ENCODE data around the gene ACAP3.

ACAP3 gene

GRCh38 chr1:1282998-1283397, 24.7 kb downstream of the ACAP3 start:
- no peak overlapping the region for H3K9ac ChIP-seq (ENCODE audit: low read depth, low read length, poor library complexity, severe bottlenecking)
- H3K9me3 ChIP-seq (ENCODE audit: insufficient read depth, low read depth, low read length) = no peaks in the 10 kb centered on the region
- no peak overlapping the region for H3K4me2 ChIP-seq (ENCODE audit: low read depth, low read length, poor library complexity, severe bottlenecking)
- H3K4me3 ChIP-seq (ENCODE audit: low read length, poor library complexity, severe bottlenecking) = no peak overlapping the region
- H3K36me3 ChIP-seq (ENCODE audit: insufficient read depth, low read length) = no peaks in the 10 kb centered on the region
- no peak overlapping the region for H2AFZ ChIP-seq (ENCODE audit: low read length)
- no peaks in the 10 kb centered on the region for H3F3A ChIP-seq (ENCODE audit: low read depth)
- H3K27me3 ChIP-seq (ENCODE audit: insufficient read depth, low read length, poor library complexity, severe bottlenecking) = no peaks in the 10 kb centered on the region
- no peaks in the 10 kb centered on the region for H3K4me1 ChIP-seq (ENCODE audit: insufficient read depth, low read length, poor library complexity, severe bottlenecking)
- no peaks in the 10 kb centered on the region for H3K9me2 ChIP-seq (replicated peaks; ENCODE audit: low read depth, low read length)
- no peaks in the 10 kb centered on the region for H3K79me2 ChIP-seq (ENCODE audit: insufficient read depth, low read length)
- H4K20me1 ChIP-seq (ENCODE audit: insufficient read depth, low read length, poor library complexity, severe bottlenecking) = no peaks in the 10 kb centered on the region
- no peak for TF ChIP-seq CTCF (conservative IDR thresholded peaks at IDR 0.05; ENCODE audit: low read length)
- no peak for TF ChIP-seq EZH2phosphoT487 (IDR thresholded peaks at IDR 0.05; ENCODE audit: borderline replicate concordance)

GRCh38 chr1:1281533-1282321, 26.0 kb downstream of the ACAP3 start:
- H3K4me2 ChIP-seq (ENCODE audit: low read depth, low read length, poor library complexity, severe bottlenecking) = no peak overlapping the region
- no peak overlapping the region for H3K4me3 ChIP-seq (ENCODE audit: low read length, poor library complexity, severe bottlenecking)
- no peaks in the 10 kb centered on the region for H3K79me2 ChIP-seq (ENCODE audit: insufficient read depth, low read length)
- no peaks in the 10 kb centered on the region for H4K20me1 ChIP-seq (ENCODE audit: insufficient read depth, low read length, poor library complexity, severe bottlenecking)
- no peak for TF ChIP-seq CTCF (conservative IDR thresholded peaks at IDR 0.05; ENCODE audit: low read length)
- no peak for TF ChIP-seq EZH2phosphoT487 (IDR thresholded peaks at IDR 0.05; ENCODE audit: borderline replicate concordance)
- H3K36me3 ChIP-seq (ENCODE audit: insufficient read depth, low read length) = no peaks in the 10 kb centered on the region
- H3F3A ChIP-seq (ENCODE audit: low read depth) = no peaks in the 10 kb centered on the region
- no peak overlapping the region for H2AFZ ChIP-seq (ENCODE audit: low read length)
- no peaks in the 10 kb centered on the region for H3K4me1 ChIP-seq (ENCODE audit: insufficient read depth, low read length, poor library complexity, severe bottlenecking)
- no peak overlapping the region for H3K9ac ChIP-seq (ENCODE audit: low read depth, low read length, poor library complexity, severe bottlenecking)
- H3K9me2 ChIP-seq (replicated peaks; ENCODE audit: low read depth, low read length) = no peaks in the 10 kb centered on the region
- no peaks in the 10 kb centered on the region for H3K27me3 ChIP-seq (ENCODE audit: insufficient read depth, low read length, poor library complexity, severe bottlenecking)
- H3K9me3 ChIP-seq (ENCODE audit: insufficient read depth, low read depth, low read length) = no peaks in the 10 kb centered on the region

GRCh38 chr1:1280782-1281481, 26.8 kb downstream of the ACAP3 start:
- no peaks in the 10 kb centered on the region for H4K20me1 ChIP-seq (ENCODE audit: insufficient read depth, low read length, poor library complexity, severe bottlenecking)
- no peaks in the 10 kb centered on the region for H3K4me1 ChIP-seq (ENCODE audit: insufficient read depth, low read length, poor library complexity, severe bottlenecking)
- H3K27me3 ChIP-seq (ENCODE audit: insufficient read depth, low read length, poor library complexity, severe bottlenecking) = no peaks in the 10 kb centered on the region
- H3K79me2 ChIP-seq (ENCODE audit: insufficient read depth, low read length) = no peaks in the 10 kb centered on the region
- no peaks in the 10 kb centered on the region for H3F3A ChIP-seq (ENCODE audit: low read depth)
- H3K4me3 ChIP-seq (ENCODE audit: low read length, poor library complexity, severe bottlenecking) = no peak overlapping the region
- no peak overlapping the region for H3K4me2 ChIP-seq (ENCODE audit: low read depth, low read length, poor library complexity, severe bottlenecking)
- TF ChIP-seq EZH2phosphoT487 (IDR thresholded peaks at IDR 0.05; ENCODE audit: borderline replicate concordance) (no peak), CTCF (conservative IDR thresholded peaks at IDR 0.05; ENCODE audit: low read length) (no peak)
- H3K36me3 ChIP-seq (ENCODE audit: insufficient read depth, low read length) = no peaks in the 10 kb centered on the region
- no peak overlapping the region for H3K9ac ChIP-seq (ENCODE audit: low read depth, low read length, poor library complexity, severe bottlenecking)
- H2AFZ ChIP-seq (ENCODE audit: low read length) = no peak overlapping the region
- no peaks in the 10 kb centered on the region for H3K9me3 ChIP-seq (ENCODE audit: insufficient read depth, low read depth, low read length)
- no peaks in the 10 kb centered on the region for H3K9me2 ChIP-seq (replicated peaks; ENCODE audit: low read depth, low read length)

Measured in Loucy (cell line).